H9 (cell line): ENCODE data around the gene ENOX1. TPM values are rescaled to one million over a fixed set of nuclear protein-coding genes. Genes with fewer than 3 reads are reported as not detected.

Source experiments
- DNase-seq: peaks from one replicate; pipeline ENCODE4 v3.0.0-alpha.2; 2017
- H2AFZ ChIP-seq: one replicate; pipeline ENCODE4 v1.6.1; 2013; ENCODE audit warnings: mild to moderate bottlenecking, low read length, control low read depth, moderate library complexity
- H2AK5ac ChIP-seq: 2 replicates; pipeline ENCODE4 v1.6.1; 2013; ENCODE audit warnings: low read length, control low read depth, mixed read lengths; ENCODE audit not compliant: insufficient read length
- H2BK120ac ChIP-seq: one replicate; pipeline ENCODE4 v1.6.1; 2013; ENCODE audit warnings: low read depth, mild to moderate bottlenecking, low read length, control low read depth, inconsistent platforms; ENCODE audit not compliant: poor library complexity, severe bottlenecking
- H2BK12ac ChIP-seq: 2 replicates; pipeline ENCODE4 v1.6.1; 2013; ENCODE audit warnings: low read length, control low read depth, mixed read lengths, low read depth; ENCODE audit not compliant: insufficient read length
- H2BK15ac ChIP-seq: 2 replicates; pipeline ENCODE4 v1.6.1; 2013; ENCODE audit warnings: low read depth, low read length, control low read depth
- H2BK20ac ChIP-seq: one replicate; pipeline ENCODE4 v1.6.1; 2013; ENCODE audit warnings: low read depth, mild to moderate bottlenecking, low read length, control low read depth, inconsistent platforms; ENCODE audit not compliant: poor library complexity, severe bottlenecking
- H2BK5ac ChIP-seq: 2 replicates; pipeline ENCODE4 v1.6.1; 2013; ENCODE audit warnings: low read length, control low read depth, mixed read lengths; ENCODE audit not compliant: insufficient read length
- H3K14ac ChIP-seq: 2 replicates; pipeline ENCODE4 v1.6.1; 2013; ENCODE audit warnings: low read length, control low read depth; ENCODE audit not compliant: insufficient read depth
- H3K18ac ChIP-seq: 2 replicates; pipeline ENCODE4 v1.6.1; 2013; ENCODE audit warnings: low read depth, mild to moderate bottlenecking, mixed read lengths, low read length, control low read depth; ENCODE audit not compliant: insufficient read length
- H3K23ac ChIP-seq: 2 replicates; pipeline ENCODE4 v1.6.1; 2013; ENCODE audit warnings: low read length, control low read depth, mixed read lengths, low read depth; ENCODE audit not compliant: insufficient read length
- H3K23me2 ChIP-seq: 2 replicates; pipeline ENCODE4 v1.6.1; 2013; ENCODE audit warnings: low read depth, mild to moderate bottlenecking, mixed read lengths, low read length, control low read depth; ENCODE audit not compliant: insufficient read length, poor library complexity, severe bottlenecking
- H3K27ac ChIP-seq: 2 replicates; pipeline ENCODE4 v1.5.1; 2013; ENCODE audit warnings: low read length, control low read depth, mixed read lengths, low read depth; ENCODE audit not compliant: insufficient read length
- H3K27me3 ChIP-seq: 2 replicates; pipeline ENCODE4 v1.6.1; 2013; ENCODE audit warnings: low read length, control low read depth, inconsistent platforms; ENCODE audit not compliant: insufficient read depth
- H3K4ac ChIP-seq: 2 replicates; pipeline ENCODE4 v1.6.1; 2013; ENCODE audit warnings: low read depth, mild to moderate bottlenecking, control low read depth, inconsistent platforms, low read length, moderate library complexity
- H3K4me1 ChIP-seq: 2 replicates; pipeline ENCODE4 v1.6.1; 2013; ENCODE audit warnings: low read length, control low read depth, inconsistent platforms; ENCODE audit not compliant: insufficient read depth
- H3K4me2 ChIP-seq: 2 replicates; pipeline ENCODE4 v1.6.1; 2013; ENCODE audit warnings: low read length, control low read depth, mixed read lengths; ENCODE audit not compliant: insufficient read length, insufficient read depth
- H3K56ac ChIP-seq: 2 replicates; pipeline ENCODE4 v1.6.1; 2013; ENCODE audit warnings: low read depth, mild to moderate bottlenecking, mixed read lengths, low read length, control low read depth; ENCODE audit not compliant: insufficient read length
- H3K79me1 ChIP-seq: 2 replicates; pipeline ENCODE4 v1.6.1; 2013; ENCODE audit warnings: low read depth, mild to moderate bottlenecking, moderate library complexity, low read length, control low read depth, inconsistent platforms; ENCODE audit not compliant: insufficient read depth, poor library complexity, severe bottlenecking
- H3K79me2 ChIP-seq: 2 replicates; pipeline ENCODE4 v1.6.1; 2013; ENCODE audit warnings: low read length, control low read depth, inconsistent platforms; ENCODE audit not compliant: insufficient read depth
- H3K9ac ChIP-seq: 2 replicates; pipeline ENCODE4 v1.6.1; 2013; ENCODE audit warnings: low read length, control low read depth, mixed read lengths; ENCODE audit not compliant: insufficient read length; ENCODE audit errors: extremely low read depth
- H3K9me3 ChIP-seq: one replicate; pipeline ENCODE4 v1.6.1; 2013; ENCODE audit warnings: low read depth, low read length, inconsistent platforms; ENCODE audit not compliant: control insufficient read depth
- H3T11ph ChIP-seq: one replicate; pipeline ENCODE4 v1.6.1; 2013; ENCODE audit warnings: mild to moderate bottlenecking, low read length, control low read depth, inconsistent platforms
- H4K20me1 ChIP-seq: one replicate; pipeline ENCODE4 v1.6.1; 2013; ENCODE audit not compliant: control insufficient read depth, insufficient read length, insufficient read depth
- H4K5ac ChIP-seq: 2 replicates; pipeline ENCODE4 v1.6.1; 2013; ENCODE audit warnings: low read depth, mild to moderate bottlenecking, mixed read lengths, low read length, control low read depth; ENCODE audit not compliant: insufficient read length
- H4K8ac ChIP-seq: replicated peaks from 2 replicates; pipeline ENCODE4 v1.6.1; 2013; ENCODE audit warnings: low read length, control low read depth, mixed read lengths, low read depth; ENCODE audit not compliant: insufficient read length
- H4K91ac ChIP-seq: 2 replicates; pipeline ENCODE4 v1.6.1; 2013; ENCODE audit warnings: low read depth, mild to moderate bottlenecking, moderate library complexity, mixed read lengths, low read length, control low read depth; ENCODE audit not compliant: insufficient read length
- H3K27ac Mint-ChIP-seq, 3 experiments: 2 replicates in 2 of 3; 3 replicates in 1 of 3; pipeline ENCODE4 v1.8.0; 2020 to 2021; ENCODE audit warnings: mixed read lengths in 3 of 3, mild to moderate bottlenecking in 1 of 3, moderate library complexity in 1 of 3
- H3K27me3 Mint-ChIP-seq: 2 replicates; pipeline ENCODE4 v1.8.0; 2021; ENCODE audit warnings: low read depth, mild to moderate bottlenecking, moderate library complexity, mixed read lengths
- H3K36me3 Mint-ChIP-seq, 3 experiments: 2 replicates in 2 of 3; 3 replicates in 1 of 3; pipeline ENCODE4 v1.8.0; 2020 to 2021; ENCODE audit warnings: low read depth in 3 of 3, mixed read lengths in 3 of 3; ENCODE audit not compliant: insufficient read depth in 1 of 3
- H3K4me1 Mint-ChIP-seq, 2 experiments: 2 replicates each; pipeline ENCODE4 v1.8.0; 2020; ENCODE audit warnings: mixed read lengths in 2 of 2
- H3K4me3 Mint-ChIP-seq, 2 experiments: 2 replicates in 1 of 2; 3 replicates in 1 of 2; pipeline ENCODE4 v1.8.0; 2020 to 2021; ENCODE audit warnings: mild to moderate bottlenecking in 2 of 2, mixed read lengths in 2 of 2, moderate library complexity in 1 of 2
- H3K9me3 Mint-ChIP-seq, 2 experiments: 2 replicates in 1 of 2; 3 replicates in 1 of 2; pipeline ENCODE4 v1.8.0; 2020; ENCODE audit warnings: mild to moderate bottlenecking in 2 of 2, mixed read lengths in 2 of 2, moderate library complexity in 1 of 2
- CTCF ChIP-seq: fragments of 200-600 bp; sonication (generic); conservative IDR thresholded peaks from 3 replicates; pipeline ENCODE4 v1.8.0; 2021; ENCODE audit warnings: antibody characterized with exemption, mild to moderate bottlenecking
- WGBS: extraction: QIAGEN DNeasy Blood & Tissue Kit; methylation state at CpG from one replicate; pipeline ENCODE4 v1.1.7; 2013; ENCODE audit warnings: missing lambda C conversion rate, low lambda C conversion rate, mixed read lengths; ENCODE audit not compliant: insufficient read length; ENCODE audit errors: extremely low coverage; 5-methylcytosine and 5-hydroxymethylcytosine counted together
- total RNA-seq: library from RNA; stranded (reverse); gene quantifications from 2 replicates; pipeline ENCODE4 v1.2.1, GENCODE V29; 2021

Gene ENOX1
- total RNA-seq, 1 experiment from 2014 or later = 0.24 TPM

- Histone ChIP-seq H3K9ac (no peak overlapping the region), H3K4ac (no peak overlapping the region)
- no peak overlapping the region for H3K4me3 Mint-ChIP-seq
These were observed 421.8 kb downstream of the ENOX1 start for GRCh38 chr13:43365039-43365344.

More at GRCh38 chr13:43365039-43365344, 421.8 kb downstream of the ENOX1 start:
- H3K23ac ChIP-seq = no peak overlapping the region
- H3K27ac Mint-ChIP-seq = no peak overlapping the region
- no peaks in the 10 kb centered on the region for H3K9me3 Mint-ChIP-seq
- H2AFZ ChIP-seq = no peak overlapping the region
- no peak overlapping the region for H3K27ac ChIP-seq
- H3K79me2 ChIP-seq = no peaks in the 10 kb centered on the region
- no peak overlapping the region for H2BK15ac ChIP-seq
- H3K14ac ChIP-seq = no peak overlapping the region
- H3K56ac ChIP-seq = no peak overlapping the region
- H2BK5ac ChIP-seq = no peak overlapping the region
- WGBS = no CpG with 5 or more reads among the region's 3 CpGs
- peaks cover 15% of the 10 kb centered on the region for H3K4me1 ChIP-seq
- no peak overlapping the region for H4K5ac ChIP-seq
- H3K4me2 ChIP-seq = no peak overlapping the region
- no peak overlapping the region for H2BK20ac ChIP-seq
- no peak for DNase-seq
- no peaks in the 10 kb centered on the region for H4K20me1 ChIP-seq
- no peak overlapping the region for H4K91ac ChIP-seq
- H2BK12ac ChIP-seq = no peak overlapping the region
- no peaks in the 10 kb centered on the region; the same call in 1 of the 2 replicates for H3K27me3 Mint-ChIP-seq
- TF ChIP-seq CTCF = no peak
- no peak overlapping the region for H3T11ph ChIP-seq
- no peaks in the 10 kb centered on the region; a peak in 1 of 7 replicates for H3K36me3 Mint-ChIP-seq
- no peaks in the 10 kb centered on the region for H3K9me3 ChIP-seq
- H3K27me3 ChIP-seq = no peaks in the 10 kb centered on the region
- no peaks in the 10 kb centered on the region for H3K79me1 ChIP-seq
- H3K4me1 Mint-ChIP-seq = peaks cover 35 to 37% of the 10 kb centered on the region in 2 experiments
- no peak overlapping the region for H2BK120ac ChIP-seq
- H3K23me2 ChIP-seq = no peaks in the 10 kb centered on the region
- no peak overlapping the region for H3K18ac ChIP-seq
- no peak overlapping the region for H2AK5ac ChIP-seq
- H4K8ac ChIP-seq = no peak overlapping the region
